ENCODE measurements around the gene SMCO1.
"Not testable (repeated sequence)": the region's sequence is repeated elsewhere in the genome, so short reads cannot be mapped to it uniquely, and the experiment has no call there.

The SMCO1 gene

GRCh38 chr3:196514913-196515621 lies at the start of gene SMCO1:
TSS of gene SMCO1 (minus strand) at chr3:196515346. CDS start at chr3:196515209, 137 bp downstream.
- Histone ChIP-seq H3K4me1 (ENCODE audit: insufficient read depth, low read length) (no peaks in the 10 kb centered on the region), H3K9me3 (ENCODE audit: control insufficient read depth, insufficient read depth, low read length) (peaks cover 21% of the 10 kb centered on the region), H3K36me3 (ENCODE audit: insufficient read depth, low read length) (no peaks in the 10 kb centered on the region), H3K9ac (ENCODE audit: low read depth, low read length) (no peak within 1 kb of the TSS)

- Histone ChIP-seq H3K9me3 (ENCODE audit: control insufficient read depth, insufficient read depth, low read length) (no peaks in the 10 kb centered on the region), H3K4me1 (ENCODE audit: insufficient read depth, low read length) (0 out of 2 replicates have a peak, but pooled peaks cover 3% of the 10 kb centered on the region), H3K36me3 (ENCODE audit: insufficient read depth, low read length) (peaks cover 4% of the 10 kb centered on the region; the same call in 1 of the 2 replicates), H3K9ac (ENCODE audit: low read depth, low read length) (no peak overlapping the region)
Measured at GRCh38 chr3:196563721-196564225, 48.6 kb upstream of the SMCO1 start.

GRCh38 chr3:196559826-196560225 lies 44.7 kb upstream of the SMCO1 start:
- H3K36me3 ChIP-seq (ENCODE audit: insufficient read depth, low read length) = peaks cover 4% of the 10 kb centered on the region; the same call in 1 of the 2 replicates
- H3K4me1 ChIP-seq (ENCODE audit: insufficient read depth, low read length) = no peaks in the 10 kb centered on the region
- H3K9me3 ChIP-seq (ENCODE audit: control insufficient read depth, insufficient read depth, low read length) = no peaks in the 10 kb centered on the region
- H3K9ac ChIP-seq (ENCODE audit: low read depth, low read length) = no peak overlapping the region

GRCh38 chr3:196558476-196558875 lies 43.3 kb upstream of the SMCO1 start:
- Histone ChIP-seq H3K4me1 (ENCODE audit: insufficient read depth, low read length) (no peaks in the 10 kb centered on the region), H3K9ac (ENCODE audit: low read depth, low read length) (no peak overlapping the region), H3K9me3 (ENCODE audit: control insufficient read depth, insufficient read depth, low read length) (no peaks in the 10 kb centered on the region), H3K36me3 (ENCODE audit: insufficient read depth, low read length) (peaks cover 4% of the 10 kb centered on the region; the same call in 1 of the 2 replicates)

GRCh38 chr3:196557236-196557635 lies 42.1 kb upstream of the SMCO1 start:
- Histone ChIP-seq H3K4me1 (ENCODE audit: insufficient read depth, low read length) (no peaks in the 10 kb centered on the region), H3K9me3 (ENCODE audit: control insufficient read depth, insufficient read depth, low read length) (no peaks in the 10 kb centered on the region), H3K36me3 (ENCODE audit: insufficient read depth, low read length) (peaks cover 4% of the 10 kb centered on the region; the same call in 1 of the 2 replicates), H3K9ac (ENCODE audit: low read depth, low read length) (no peak overlapping the region)

GRCh38 chr3:196555295-196555694 lies 40.1 kb upstream of the SMCO1 start:
- Histone ChIP-seq H3K9me3 (ENCODE audit: control insufficient read depth, insufficient read depth, low read length) (0 out of 2 replicates have a peak, but pooled peaks cover 5% of the 10 kb centered on the region), H3K9ac (ENCODE audit: low read depth, low read length) (no peak overlapping the region), H3K4me1 (ENCODE audit: insufficient read depth, low read length) (no peaks in the 10 kb centered on the region), H3K36me3 (ENCODE audit: insufficient read depth, low read length) (no peaks in the 10 kb centered on the region; the same call in 1 of the 2 replicates)

- 0 out of 2 replicates have a peak, but pooled peaks cover 5% of the 10 kb centered on the region for H3K9me3 ChIP-seq (ENCODE audit: control insufficient read depth, insufficient read depth, low read length)
- no peaks in the 10 kb centered on the region for H3K4me1 ChIP-seq (ENCODE audit: insufficient read depth, low read length)
- H3K36me3 ChIP-seq (ENCODE audit: insufficient read depth, low read length) = no peaks in the 10 kb centered on the region; the same call in 1 of the 2 replicates
- no peak overlapping the region for H3K9ac ChIP-seq (ENCODE audit: low read depth, low read length)
Measured at GRCh38 chr3:196554205-196554604, 39.1 kb upstream of the SMCO1 start.

GRCh38 chr3:196553551-196553950 lies 38.4 kb upstream of the SMCO1 start:
- Histone ChIP-seq H3K36me3 (ENCODE audit: insufficient read depth, low read length) (no peaks in the 10 kb centered on the region; the same call in 1 of the 2 replicates), H3K9ac (ENCODE audit: low read depth, low read length) (no peak overlapping the region), H3K9me3 (ENCODE audit: control insufficient read depth, insufficient read depth, low read length) (0 out of 2 replicates have a peak, but pooled peaks cover 5% of the 10 kb centered on the region), H3K4me1 (ENCODE audit: insufficient read depth, low read length) (no peaks in the 10 kb centered on the region)

- Histone ChIP-seq H3K4me1 (ENCODE audit: insufficient read depth, low read length) (no peaks in the 10 kb centered on the region), H3K9ac (ENCODE audit: low read depth, low read length) (no peak overlapping the region), H3K9me3 (ENCODE audit: control insufficient read depth, insufficient read depth, low read length) (0 out of 2 replicates have a peak, but pooled peaks cover 5% of the 10 kb centered on the region), H3K36me3 (ENCODE audit: insufficient read depth, low read length) (no peaks in the 10 kb centered on the region; the same call in 1 of the 2 replicates)
Measured at GRCh38 chr3:196552253-196552652, 37.1 kb upstream of the SMCO1 start.

GRCh38 chr3:196550172-196550571 lies 35.0 kb upstream of the SMCO1 start:
- not testable (repeated sequence) for H3K4me1 ChIP-seq (ENCODE audit: insufficient read depth, low read length); H3K9ac ChIP-seq (ENCODE audit: low read depth, low read length); H3K36me3 ChIP-seq (ENCODE audit: insufficient read depth, low read length); H3K9me3 ChIP-seq (ENCODE audit: control insufficient read depth, insufficient read depth, low read length)

GRCh38 chr3:196549312-196549711 lies 34.2 kb upstream of the SMCO1 start:
- H3K4me1 ChIP-seq (ENCODE audit: insufficient read depth, low read length); H3K36me3 ChIP-seq (ENCODE audit: insufficient read depth, low read length); H3K9me3 ChIP-seq (ENCODE audit: control insufficient read depth, insufficient read depth, low read length); H3K9ac ChIP-seq (ENCODE audit: low read depth, low read length): not testable (repeated sequence)

- Histone ChIP-seq H3K4me1 (ENCODE audit: insufficient read depth, low read length) (no peaks in the 10 kb centered on the region), H3K9ac (ENCODE audit: low read depth, low read length) (no peak overlapping the region), H3K36me3 (ENCODE audit: insufficient read depth, low read length) (no peaks in the 10 kb centered on the region; the same call in 1 of the 2 replicates), H3K9me3 (ENCODE audit: control insufficient read depth, insufficient read depth, low read length) (0 out of 2 replicates have a peak, but pooled peaks cover 5% of the 10 kb centered on the region)
Measured at GRCh38 chr3:196547067-196547466, 31.9 kb upstream of the SMCO1 start.

- H3K36me3 ChIP-seq (ENCODE audit: insufficient read depth, low read length) = no peaks in the 10 kb centered on the region; the same call in 1 of the 2 replicates
- 0 out of 2 replicates have a peak, but pooled peaks cover 5% of the 10 kb centered on the region for H3K9me3 ChIP-seq (ENCODE audit: control insufficient read depth, insufficient read depth, low read length)
- no peak overlapping the region for H3K9ac ChIP-seq (ENCODE audit: low read depth, low read length)
- H3K4me1 ChIP-seq (ENCODE audit: insufficient read depth, low read length) = no peaks in the 10 kb centered on the region
Measured at GRCh38 chr3:196546537-196546936, 31.4 kb upstream of the SMCO1 start.

- Histone ChIP-seq H3K9ac (ENCODE audit: low read depth, low read length) (no peak overlapping the region), H3K4me1 (ENCODE audit: insufficient read depth, low read length) (no peaks in the 10 kb centered on the region), H3K9me3 (ENCODE audit: control insufficient read depth, insufficient read depth, low read length) (no peaks in the 10 kb centered on the region), H3K36me3 (ENCODE audit: insufficient read depth, low read length) (no peaks in the 10 kb centered on the region; the same call in 1 of the 2 replicates)
Measured at GRCh38 chr3:196544491-196544992, 29.4 kb upstream of the SMCO1 start.
